ENCODE results near the gene TBX3. TPM values are rescaled to one million over a fixed set of nuclear protein-coding genes. Genes with fewer than 3 reads are reported as not detected.
A peak's percentile ranks its signal among the peaks of the same experiment; 100 is the strongest.

Gene TBX3
- total RNA-seq, 3 donors from 2014 or later = 21.3 to 115 (median 78.3) TPM

DNA sequence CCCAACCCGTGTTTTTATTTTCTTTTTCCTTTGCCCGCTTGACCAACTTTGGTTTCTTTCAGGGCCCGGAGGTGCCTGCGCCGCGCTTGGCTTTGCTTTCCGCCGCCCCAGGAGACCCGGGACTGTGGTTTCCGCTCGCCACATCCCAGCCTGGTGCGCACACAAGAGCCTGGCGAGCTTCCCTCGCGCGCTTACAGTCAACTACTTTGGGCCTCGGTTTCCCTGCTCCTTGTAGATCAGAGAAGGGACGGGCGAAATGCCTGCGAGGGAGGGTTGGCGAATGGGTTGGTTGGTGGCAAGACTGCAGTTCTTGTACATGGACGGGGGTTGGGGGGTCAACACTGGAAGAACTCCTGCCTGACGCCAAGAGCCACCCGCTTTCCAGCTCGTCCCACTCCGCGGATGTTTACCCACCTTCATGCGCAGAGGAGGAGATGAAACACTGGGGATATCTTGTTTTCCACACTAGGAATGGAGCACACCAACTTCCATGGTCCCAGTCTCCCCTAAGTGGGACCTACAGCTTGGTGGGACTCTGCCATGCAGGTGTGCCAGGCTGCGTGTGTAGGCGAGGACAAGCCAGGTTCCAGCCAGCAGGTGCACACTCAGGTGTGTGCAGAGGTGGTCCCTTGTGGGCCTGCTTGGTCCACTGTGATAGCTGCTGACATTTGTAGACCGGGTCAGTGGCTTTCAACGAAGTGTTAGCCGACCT, 16.6 kb upstream of the TBX3 start:
- DNase-seq (ENCODE audit: low spot score in 2 of 2) = no peak
- Histone ChIP-seq H3K36me3 (no peaks in the 10 kb centered on the region), H3K4me3 (no peak overlapping the region)

DNA sequence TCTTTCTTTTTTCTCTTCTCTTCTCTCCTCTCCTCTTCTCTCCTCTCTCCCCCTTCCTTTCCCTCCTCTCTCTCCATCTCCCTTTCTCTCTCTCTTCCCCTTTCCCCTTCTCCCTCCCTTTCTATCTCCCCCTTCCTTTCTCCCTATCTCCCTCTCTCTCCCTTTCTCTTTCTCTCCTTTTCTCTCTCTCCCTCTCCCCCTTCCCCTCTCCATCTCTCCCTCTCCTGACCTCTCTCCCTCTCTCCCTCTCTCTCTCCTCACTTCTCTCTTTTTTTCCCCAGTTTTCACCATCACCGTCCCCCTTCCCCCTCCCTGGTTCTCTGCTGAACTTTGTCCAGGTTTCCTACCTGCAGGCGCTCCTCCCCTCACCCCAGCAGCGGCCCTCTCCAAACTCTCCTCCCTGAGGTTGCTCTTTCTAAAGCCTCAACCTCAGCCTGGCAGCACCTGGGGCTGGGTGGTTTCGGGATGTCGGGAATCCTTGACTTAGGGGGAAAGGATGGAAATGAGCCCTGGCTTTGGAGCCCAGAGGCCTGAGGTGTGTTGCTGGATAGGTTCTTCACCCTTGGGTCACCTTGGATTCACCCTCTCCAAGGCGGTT, 14.7 kb upstream of the TBX3 start:
- Histone ChIP-seq H3K27ac (no peak overlapping the region), H3K27me3 (peaks cover 0 to 21% of the 10 kb centered on the region in 2 donors), H3K4me1 (no peaks in the 10 kb centered on the region), H3K4me3 (peak overlapping the region in 2 of 3 donors; percentile 50 to 71), H3K9me3 (no peaks in the 10 kb centered on the region), H3K36me3 (no peaks in the 10 kb centered on the region)
- intact Hi-C loops (cut with DNase I; ENCODE audit: low total_unique reads) = loop anchor here (5.0 kb wide), 1 partner anchor 696 kb away; no protein-coding TSS in a partner anchor
- no peak for DNase-seq (ENCODE audit: low spot score in 2 of 2)
- TF ChIP-seq POLR2A (IDR thresholded peaks at IDR 0.05) (no peak), POLR2AphosphoS5 (IDR thresholded peaks at IDR 0.05) (no peak)
- TF ChIP-seq, protein P1, sequence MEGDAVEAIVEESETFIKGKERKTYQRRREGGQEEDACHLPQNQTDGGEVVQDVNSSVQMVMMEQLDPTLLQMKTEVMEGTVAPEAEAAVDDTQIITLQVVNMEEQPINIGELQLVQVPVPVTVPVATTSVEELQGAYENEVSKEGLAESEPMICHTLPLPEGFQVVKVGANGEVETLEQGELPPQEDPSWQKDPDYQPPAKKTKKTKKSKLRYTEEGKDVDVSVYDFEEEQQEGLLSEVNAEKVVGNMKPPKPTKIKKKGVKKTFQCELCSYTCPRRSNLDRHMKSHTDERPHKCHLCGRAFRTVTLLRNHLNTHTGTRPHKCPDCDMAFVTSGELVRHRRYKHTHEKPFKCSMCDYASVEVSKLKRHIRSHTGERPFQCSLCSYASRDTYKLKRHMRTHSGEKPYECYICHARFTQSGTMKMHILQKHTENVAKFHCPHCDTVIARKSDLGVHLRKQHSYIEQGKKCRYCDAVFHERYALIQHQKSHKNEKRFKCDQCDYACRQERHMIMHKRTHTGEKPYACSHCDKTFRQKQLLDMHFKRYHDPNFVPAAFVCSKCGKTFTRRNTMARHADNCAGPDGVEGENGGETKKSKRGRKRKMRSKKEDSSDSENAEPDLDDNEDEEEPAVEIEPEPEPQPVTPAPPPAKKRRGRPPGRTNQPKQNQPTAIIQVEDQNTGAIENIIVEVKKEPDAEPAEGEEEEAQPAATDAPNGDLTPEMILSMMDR (IDR thresholded peaks at IDR 0.05) = no peak

More for the DNA sequence above, 16.6 kb upstream of the TBX3 start:
- H3K27me3 ChIP-seq = peaks cover 0 to 25% of the 10 kb centered on the region in 2 donors
- intact Hi-C loops (cut with DNase I; ENCODE audit: low total_unique reads) = no loop called here
- no peak overlapping the region for H3K27ac ChIP-seq
- H3K4me1 ChIP-seq = no peaks in the 10 kb centered on the region
- TF ChIP-seq POLR2A (IDR thresholded peaks at IDR 0.05) (no peak), POLR2AphosphoS5 (IDR thresholded peaks at IDR 0.05) (no peak)
- TF ChIP-seq, protein P1 (IDR thresholded peaks at IDR 0.05) = no peak
- H3K9me3 ChIP-seq = no peaks in the 10 kb centered on the region

DNA sequence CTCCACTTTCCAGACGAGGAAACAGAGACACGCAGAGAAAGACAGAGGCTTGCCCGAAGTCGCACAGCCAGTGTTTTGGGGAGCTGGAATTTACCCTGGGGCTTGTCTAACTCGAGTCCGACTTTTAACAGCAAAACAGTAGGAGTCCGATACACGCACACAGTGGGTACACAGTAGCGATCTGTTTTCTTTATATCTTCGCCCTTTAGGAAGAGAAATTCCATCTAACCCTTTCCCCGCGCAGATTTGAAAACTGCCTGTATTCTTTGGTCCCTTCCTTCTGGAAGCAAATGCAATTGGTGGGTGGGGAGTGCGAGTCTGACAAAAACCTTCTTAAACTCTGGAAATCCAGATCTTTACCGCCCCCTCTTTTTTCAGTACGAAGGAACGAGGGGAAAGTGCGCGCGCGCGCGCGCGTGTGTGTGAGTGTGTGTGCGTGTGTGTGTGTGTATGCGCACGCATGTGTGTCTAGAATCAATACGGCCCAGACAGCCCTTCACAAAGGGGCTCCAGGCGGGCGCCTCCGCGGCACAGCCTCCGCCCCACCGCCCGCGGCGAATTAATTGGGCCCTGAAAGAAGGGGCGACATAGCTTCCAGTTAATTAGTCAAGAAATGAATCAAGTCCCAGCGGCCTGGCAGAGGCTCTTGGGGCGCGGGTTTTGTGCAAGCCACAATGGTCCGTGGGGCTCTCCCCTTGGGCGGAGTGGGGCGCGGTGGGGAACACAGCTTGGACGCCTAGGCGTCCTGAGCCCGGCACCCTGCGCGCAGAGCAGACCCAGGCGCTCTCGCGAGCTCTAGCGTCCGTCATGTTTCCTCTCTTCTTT, 14.0 kb upstream of the TBX3 start:
- H3K36me3 ChIP-seq = no peaks in the 10 kb centered on the region
- no peak for DNase-seq (ENCODE audit: low spot score in 2 of 2)
- peak overlapping the region in 1 of 2 donors; percentile 69 for H3K27ac ChIP-seq
- H3K4me1 ChIP-seq = no peaks in the 10 kb centered on the region
- intact Hi-C loops (cut with DNase I; ENCODE audit: low total_unique reads) = loop anchor here (5.0 kb wide), 1 partner anchor 696 kb away; no protein-coding TSS in a partner anchor
- H3K9me3 ChIP-seq = no peaks in the 10 kb centered on the region
- H3K27me3 ChIP-seq = peaks cover 0 to 21% of the 10 kb centered on the region in 2 donors
- TF ChIP-seq, protein P1 (IDR thresholded peaks at IDR 0.05) = no peak
- TF ChIP-seq POLR2A (IDR thresholded peaks at IDR 0.05) (no peak), POLR2AphosphoS5 (IDR thresholded peaks at IDR 0.05) (no peak)
- peak overlapping the region in 2 of 3 donors; percentile 50 to 71 for H3K4me3 ChIP-seq

DNA sequence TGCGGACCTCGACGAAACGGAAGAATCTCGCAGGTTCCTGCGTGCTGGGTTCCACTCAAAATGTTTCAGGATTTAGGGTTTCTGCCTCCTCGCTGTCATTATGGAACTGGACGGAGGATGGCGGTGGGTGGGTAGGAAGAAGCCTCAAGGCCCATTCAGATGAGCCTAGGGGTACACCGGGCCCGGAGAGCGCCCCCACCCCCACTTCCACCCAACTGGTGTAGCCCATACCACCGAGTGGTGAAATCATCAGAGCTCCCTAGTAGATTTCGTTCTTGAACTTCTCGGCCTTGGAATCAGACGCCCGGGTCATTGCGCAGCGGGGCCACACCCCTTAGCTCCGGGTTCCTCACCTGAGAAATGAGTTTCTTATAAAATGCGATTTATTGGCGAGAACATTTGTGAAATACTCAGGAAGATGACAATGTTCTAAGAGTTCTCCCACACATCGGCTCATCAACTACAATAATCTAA, 13.3 kb upstream of the TBX3 start:
- TF ChIP-seq, protein P1 (IDR thresholded peaks at IDR 0.05) = no peak
- TF ChIP-seq POLR2AphosphoS5 (IDR thresholded peaks at IDR 0.05) (no peak), POLR2A (IDR thresholded peaks at IDR 0.05) (no peak)
- Histone ChIP-seq H3K4me1 (no peaks in the 10 kb centered on the region), H3K27ac (no peak overlapping the region), H3K36me3 (no peaks in the 10 kb centered on the region), H3K27me3 (peaks cover 0 to 21% of the 10 kb centered on the region in 2 donors), H3K4me3 (peak overlapping the region in 1 of 3 donors; percentile 71), H3K9me3 (no peaks in the 10 kb centered on the region)
- DNase-seq (ENCODE audit: low spot score in 2 of 2) = no peak
- intact Hi-C loops (cut with DNase I; ENCODE audit: low total_unique reads) = loop anchor here (5.0 kb wide), 1 partner anchor 695 kb away; no protein-coding TSS in a partner anchor
